Lower lobe of right lung (tissue), 2 donors: ENCODE measurements around the gene SPTSSA. TPM values are rescaled to one million over a fixed set of nuclear protein-coding genes. Genes with fewer than 3 reads are reported as not detected.
"Not testable (repeated sequence)": the region's sequence is repeated elsewhere in the genome, so short reads cannot be mapped to it uniquely, and the experiment has no call there.

Experiments
- ATAC-seq, 2 donors: fragments of 200-7000 bp; cut with Tn5 transposase; one replicate each; pipeline ENCODE4 v1.9.1; 2020 to 2022; ENCODE audit warnings: mild to moderate bottlenecking in 2 of 2, moderate library complexity in 2 of 2
- DNase-seq: peaks from one replicate; pipeline ENCODE4 v3.0.0-alpha.2; 2020
- H3K27ac ChIP-seq: fragments of 200-600 bp; one replicate; pipeline ENCODE4 v1.8.0; 2022
- H3K27me3 ChIP-seq: fragments of 200-600 bp; one replicate; pipeline ENCODE4 v1.8.0; 2022; ENCODE audit warnings: low read depth
- H3K36me3 ChIP-seq: fragments of 200-600 bp; one replicate; pipeline ENCODE4 v1.8.0; 2022; ENCODE audit warnings: mild to moderate bottlenecking
- H3K4me1 ChIP-seq: fragments of 200-600 bp; one replicate; pipeline ENCODE4 v1.8.0; 2022
- H3K4me3 ChIP-seq: fragments of 200-600 bp; one replicate; pipeline ENCODE4 v1.8.0; 2022; ENCODE audit warnings: mild to moderate bottlenecking
- H3K9me3 ChIP-seq: fragments of 200-600 bp; one replicate; pipeline ENCODE4 v1.8.0; 2022
- intact Hi-C: fragments of 100-400 bp; cut with DNase I; formaldehyde crosslinking; loops from one replicate; pipeline ENCODE4 v1.11.0; 2022
- total RNA-seq: library from RNA; stranded (reverse); fragmentation: NEBNext Ultra II Directional; extraction: Animal tissue kit (Norgen Biotek cat#: 25700); gene quantifications from one replicate; pipeline ENCODE4 v1.2.1, GENCODE V29; 2021
- TF ChIP-seq, protein P1 (sequence below): fragments of 200-600 bp; IDR thresholded peaks from one replicate; pipeline ENCODE4 v1.8.0; 2022; ENCODE audit warnings: antibody characterized with exemption, mild to moderate bottlenecking
- donor health status: DM: no; HTN: yes; CAD: no; lungs with severe emphysema.

SPTSSA gene
- total RNA-seq, 1 donor from 2014 or later = 47.6 TPM

- Histone ChIP-seq H3K9me3 (no peaks in the 10 kb centered on the region), H3K4me1 (no peaks in the 10 kb centered on the region), H3K4me3 (no peak overlapping the region), H3K27me3 (no peaks in the 10 kb centered on the region), H3K36me3 (no peaks in the 10 kb centered on the region), H3K27ac (no peak overlapping the region)
- DNase-seq (no peak), ATAC-seq (no peak)
- intact Hi-C loops = no loop called here
- TF ChIP-seq, protein P1, sequence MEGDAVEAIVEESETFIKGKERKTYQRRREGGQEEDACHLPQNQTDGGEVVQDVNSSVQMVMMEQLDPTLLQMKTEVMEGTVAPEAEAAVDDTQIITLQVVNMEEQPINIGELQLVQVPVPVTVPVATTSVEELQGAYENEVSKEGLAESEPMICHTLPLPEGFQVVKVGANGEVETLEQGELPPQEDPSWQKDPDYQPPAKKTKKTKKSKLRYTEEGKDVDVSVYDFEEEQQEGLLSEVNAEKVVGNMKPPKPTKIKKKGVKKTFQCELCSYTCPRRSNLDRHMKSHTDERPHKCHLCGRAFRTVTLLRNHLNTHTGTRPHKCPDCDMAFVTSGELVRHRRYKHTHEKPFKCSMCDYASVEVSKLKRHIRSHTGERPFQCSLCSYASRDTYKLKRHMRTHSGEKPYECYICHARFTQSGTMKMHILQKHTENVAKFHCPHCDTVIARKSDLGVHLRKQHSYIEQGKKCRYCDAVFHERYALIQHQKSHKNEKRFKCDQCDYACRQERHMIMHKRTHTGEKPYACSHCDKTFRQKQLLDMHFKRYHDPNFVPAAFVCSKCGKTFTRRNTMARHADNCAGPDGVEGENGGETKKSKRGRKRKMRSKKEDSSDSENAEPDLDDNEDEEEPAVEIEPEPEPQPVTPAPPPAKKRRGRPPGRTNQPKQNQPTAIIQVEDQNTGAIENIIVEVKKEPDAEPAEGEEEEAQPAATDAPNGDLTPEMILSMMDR = no peak
These were observed 27.3 kb upstream of the SPTSSA start for GRCh38 chr14:34489324-34489723.

DNA sequence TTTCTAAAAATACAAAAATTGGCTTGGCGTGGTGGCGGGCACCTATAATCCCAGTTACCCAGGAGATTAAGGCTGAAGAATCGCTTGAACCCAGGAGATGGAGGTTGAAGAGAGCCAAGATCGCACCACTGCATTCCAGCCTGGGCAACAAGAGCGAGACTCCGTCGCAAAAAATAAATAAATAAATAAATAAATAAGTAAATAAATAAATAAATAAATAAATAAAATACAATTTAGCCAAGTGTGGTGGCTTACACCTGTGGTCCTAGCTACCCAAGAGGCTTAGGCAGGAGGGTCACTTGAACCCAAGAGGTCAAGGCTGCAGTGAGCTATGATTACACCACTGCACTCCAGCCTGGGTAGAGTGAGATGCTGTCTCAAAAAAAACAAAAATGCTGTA, 26.5 kb upstream of the SPTSSA start:
- DNase-seq (no peak), ATAC-seq (no peak)
- H3K9me3 ChIP-seq = no peaks in the 10 kb centered on the region
- no peaks in the 10 kb centered on the region for H3K4me1 ChIP-seq
- TF ChIP-seq, protein P1 = no peak
- H3K27me3 ChIP-seq = no peaks in the 10 kb centered on the region
- no peaks in the 10 kb centered on the region for H3K36me3 ChIP-seq
- no peak overlapping the region for H3K4me3 ChIP-seq
- intact Hi-C loops = no loop called here
- no peak overlapping the region for H3K27ac ChIP-seq

- DNase-seq (no peak), ATAC-seq (no peak)
- Histone ChIP-seq H3K9me3 (no peaks in the 10 kb centered on the region), H3K27me3 (no peaks in the 10 kb centered on the region), H3K36me3 (no peaks in the 10 kb centered on the region), H3K27ac (no peak overlapping the region), H3K4me3 (no peak overlapping the region), H3K4me1 (no peaks in the 10 kb centered on the region)
- TF ChIP-seq, protein P1 = no peak
- intact Hi-C loops = no loop called here
These were observed 22.7 kb upstream of the SPTSSA start for GRCh38 chr14:34484726-34485125.

GRCh38 chr14:34482463-34482862, 20.4 kb upstream of the SPTSSA start:
- intact Hi-C loops = no loop called here
- H3K4me1 ChIP-seq = no peaks in the 10 kb centered on the region
- no peak for ATAC-seq
- TF ChIP-seq, protein P1 = no peak
- H3K27me3 ChIP-seq = no peaks in the 10 kb centered on the region
- no peak overlapping the region for H3K4me3 ChIP-seq
- no peaks in the 10 kb centered on the region for H3K9me3 ChIP-seq
- no peak overlapping the region for H3K27ac ChIP-seq
- no peaks in the 10 kb centered on the region for H3K36me3 ChIP-seq
- no peak for DNase-seq

GRCh38 chr14:34479694-34480093, 17.7 kb upstream of the SPTSSA start:
- DNase-seq (no peak), ATAC-seq (no peak)
- Histone ChIP-seq H3K27me3 (no peaks in the 10 kb centered on the region), H3K9me3 (no peaks in the 10 kb centered on the region), H3K27ac (no peak overlapping the region), H3K36me3 (no peaks in the 10 kb centered on the region), H3K4me3 (no peak overlapping the region), H3K4me1 (no peaks in the 10 kb centered on the region)
- TF ChIP-seq, protein P1 = no peak
- intact Hi-C loops = no loop called here

- H3K27me3 ChIP-seq = no peaks in the 10 kb centered on the region
- H3K9me3 ChIP-seq = no peaks in the 10 kb centered on the region
- H3K36me3 ChIP-seq = no peaks in the 10 kb centered on the region
- DNase-seq (no peak), ATAC-seq (no peak)
- H3K4me1 ChIP-seq = no peaks in the 10 kb centered on the region
- H3K27ac ChIP-seq = no peak overlapping the region
- no peak overlapping the region for H3K4me3 ChIP-seq
- TF ChIP-seq, protein P1 = no peak
- intact Hi-C loops = no loop called here
These were observed 16.2 kb upstream of the SPTSSA start for GRCh38 chr14:34478261-34478660.

DNA sequence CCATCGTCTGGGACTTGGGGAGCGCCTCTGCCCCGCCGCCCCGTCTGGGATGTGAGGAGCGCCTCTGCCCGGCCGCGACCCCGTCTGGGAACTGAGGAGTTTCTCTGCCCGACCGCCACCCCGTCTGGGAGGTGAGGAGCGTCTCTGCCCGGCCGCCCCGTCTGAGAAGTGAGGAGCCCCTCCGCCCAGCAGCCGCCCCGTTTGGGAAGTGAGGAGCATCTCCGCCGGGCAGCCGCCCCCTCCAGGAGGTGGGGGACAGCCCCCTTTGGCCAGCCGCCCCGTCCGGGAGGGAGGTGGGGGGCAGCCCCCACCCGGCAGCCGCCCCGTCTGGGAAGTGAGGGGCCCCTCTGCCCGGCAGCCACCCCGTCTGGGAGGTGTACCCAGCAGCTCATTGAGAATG, 14.0 kb upstream of the SPTSSA start:
- H3K27me3 ChIP-seq, ATAC-seq, H3K4me1 ChIP-seq, DNase-seq, H3K9me3 ChIP-seq, H3K4me3 ChIP-seq, H3K27ac ChIP-seq, H3K36me3 ChIP-seq, intact Hi-C loops: not testable (repeated sequence)
